NCI-H524 treated with DMSO at 0.1 percent for 48 hours (cell line): ENCODE data around the gene MAST4.
"Not testable (repeated sequence)": the region's sequence is repeated elsewhere in the genome, so short reads cannot be mapped to it uniquely, and the experiment has no call there.

ENCODE experiments used
- DNase-seq: peaks from one replicate; lab custom pipeline; 2025; lab: John Stamatoyannopoulos, UW

Gene MAST4

GRCh38 chr5:66810151-66810550, 214.0 kb downstream of the MAST4 start:
- DNase-seq, result no peak

- peak; percentile 31 for DNase-seq
These were observed 214.7 kb downstream of the MAST4 start for GRCh38 chr5:66810848-66811261.

GRCh38 chr5:66812291-66812690, 216.1 kb downstream of the MAST4 start:
- DNase-seq, result no peak

GRCh38 chr5:66813306-66813705, 217.1 kb downstream of the MAST4 start:
- DNase-seq, result no peak

- no peak for DNase-seq
These were observed 218.2 kb downstream of the MAST4 start for GRCh38 chr5:66814146-66814991.

GRCh38 chr5:66818304-66818934, 222.2 kb downstream of the MAST4 start:
- DNase-seq, result no peak

- DNase-seq, result peak; percentile 9
These were observed 222.7 kb downstream of the MAST4 start for GRCh38 chr5:66818935-66819328.

- no peak for DNase-seq
These were observed 224.5 kb downstream of the MAST4 start for GRCh38 chr5:66820630-66821207.

GRCh38 chr5:66821688-66822429, 225.7 kb downstream of the MAST4 start:
- DNase-seq, result no peak

- DNase-seq, result not testable (repeated sequence)
These were observed 226.7 kb downstream of the MAST4 start for GRCh38 chr5:66822906-66823305.

GRCh38 chr5:66824476-66824875, 228.3 kb downstream of the MAST4 start:
- no peak for DNase-seq

GRCh38 chr5:66826263-66826662, 230.1 kb downstream of the MAST4 start:
- no peak for DNase-seq

- DNase-seq, result no peak
These were observed 230.5 kb downstream of the MAST4 start for GRCh38 chr5:66826696-66827095.

- DNase-seq, result no peak
These were observed 231.9 kb downstream of the MAST4 start for GRCh38 chr5:66828046-66828547.

GRCh38 chr5:66828548-66829357, 232.6 kb downstream of the MAST4 start:
- DNase-seq, result peak; percentile 81

GRCh38 chr5:66829358-66829674, 233.1 kb downstream of the MAST4 start:
- no peak for DNase-seq

- DNase-seq, result no peak
These were observed 233.6 kb downstream of the MAST4 start for GRCh38 chr5:66829826-66830225.

GRCh38 chr5:66830636-66831035, 234.4 kb downstream of the MAST4 start:
- no peak for DNase-seq

- no peak for DNase-seq
These were observed 243.5 kb downstream of the MAST4 start for GRCh38 chr5:66839636-66840185.

GRCh38 chr5:66840511-66841013, 244.4 kb downstream of the MAST4 start:
- no peak for DNase-seq

- no peak for DNase-seq
These were observed 245.1 kb downstream of the MAST4 start for GRCh38 chr5:66841264-66841663.
